AG09309 (cell line): ENCODE results near the gene DESI1.

ENCODE experiments used
- DNase-seq: peaks from one replicate; pipeline ENCODE4 v3.0.0-alpha.2; 2010; ENCODE audit warnings: low read depth
- H3K4me3 ChIP-seq: 2 replicates; pipeline ENCODE4 v1.5.1; 2011; ENCODE audit warnings: mild to moderate bottlenecking, low read depth, low read length, moderate library complexity; ENCODE audit not compliant: control insufficient read depth
- TF ChIP-seq, protein P1 (sequence below): IDR thresholded peaks from 2 replicates; pipeline ENCODE4 v1.5.1; 2011; ENCODE audit warnings: mild to moderate bottlenecking, low read depth, low read length, inconsistent platforms; ENCODE audit not compliant: insufficient read depth, control insufficient read depth; ENCODE audit errors: missing control alignments

The DESI1 gene

DNA sequence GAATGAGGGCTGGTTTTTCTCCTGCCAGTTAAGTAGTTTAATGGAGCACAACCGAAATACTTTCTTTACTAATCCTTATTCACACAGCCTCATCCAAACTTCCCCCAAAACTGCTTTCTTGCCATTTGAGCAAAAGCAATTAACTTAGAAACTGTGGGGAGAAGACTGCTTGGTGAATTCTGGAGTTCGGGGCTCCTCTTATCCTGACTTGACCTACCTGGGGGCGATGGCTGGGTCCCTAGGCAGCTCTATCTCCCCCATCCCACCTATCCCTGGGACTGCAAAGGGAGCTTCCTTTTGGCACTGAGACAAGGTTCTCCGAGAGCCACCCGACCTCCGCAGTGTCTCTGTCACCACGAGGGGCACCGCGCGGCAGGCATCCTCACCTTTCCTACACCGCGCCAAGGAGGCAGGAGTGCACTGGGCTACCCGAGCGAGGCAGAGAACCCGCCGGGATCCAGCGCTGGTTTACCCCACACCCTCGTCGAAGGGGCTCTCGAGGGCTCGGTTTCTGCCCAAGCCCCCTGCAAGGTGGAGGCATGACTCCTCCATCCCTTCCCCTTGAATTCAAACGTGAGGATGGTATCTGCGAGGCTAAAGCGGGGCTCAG lies 759 bp downstream of the DESI1 start:
- TF ChIP-seq, protein P1, sequence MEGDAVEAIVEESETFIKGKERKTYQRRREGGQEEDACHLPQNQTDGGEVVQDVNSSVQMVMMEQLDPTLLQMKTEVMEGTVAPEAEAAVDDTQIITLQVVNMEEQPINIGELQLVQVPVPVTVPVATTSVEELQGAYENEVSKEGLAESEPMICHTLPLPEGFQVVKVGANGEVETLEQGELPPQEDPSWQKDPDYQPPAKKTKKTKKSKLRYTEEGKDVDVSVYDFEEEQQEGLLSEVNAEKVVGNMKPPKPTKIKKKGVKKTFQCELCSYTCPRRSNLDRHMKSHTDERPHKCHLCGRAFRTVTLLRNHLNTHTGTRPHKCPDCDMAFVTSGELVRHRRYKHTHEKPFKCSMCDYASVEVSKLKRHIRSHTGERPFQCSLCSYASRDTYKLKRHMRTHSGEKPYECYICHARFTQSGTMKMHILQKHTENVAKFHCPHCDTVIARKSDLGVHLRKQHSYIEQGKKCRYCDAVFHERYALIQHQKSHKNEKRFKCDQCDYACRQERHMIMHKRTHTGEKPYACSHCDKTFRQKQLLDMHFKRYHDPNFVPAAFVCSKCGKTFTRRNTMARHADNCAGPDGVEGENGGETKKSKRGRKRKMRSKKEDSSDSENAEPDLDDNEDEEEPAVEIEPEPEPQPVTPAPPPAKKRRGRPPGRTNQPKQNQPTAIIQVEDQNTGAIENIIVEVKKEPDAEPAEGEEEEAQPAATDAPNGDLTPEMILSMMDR: peak; percentile 7
- no peak for DNase-seq
- H3K4me3 ChIP-seq: peak overlapping the region; percentile 99

DNA sequence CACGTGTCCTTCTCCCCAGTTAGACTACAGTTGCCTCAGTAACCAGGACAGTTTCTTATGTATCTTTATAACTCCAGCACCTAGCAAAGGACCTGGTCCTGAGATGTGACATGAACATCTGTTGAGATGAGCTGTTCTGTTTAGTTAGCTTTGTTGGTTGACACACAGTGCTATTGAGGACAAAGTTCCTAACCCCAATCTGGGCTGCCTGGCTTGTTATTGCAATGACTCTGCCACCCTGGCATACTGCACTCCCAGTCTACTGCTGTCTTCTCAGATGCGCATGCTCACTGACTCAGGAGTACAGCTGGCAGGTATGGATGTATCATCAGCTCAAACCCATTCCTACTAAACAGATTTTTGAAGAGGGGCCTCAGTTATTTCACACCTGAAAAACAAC lies 7.4 kb downstream of the DESI1 start:
- TF ChIP-seq, protein P1: no peak
- no peak overlapping the region for H3K4me3 ChIP-seq
- no peak for DNase-seq

DNA sequence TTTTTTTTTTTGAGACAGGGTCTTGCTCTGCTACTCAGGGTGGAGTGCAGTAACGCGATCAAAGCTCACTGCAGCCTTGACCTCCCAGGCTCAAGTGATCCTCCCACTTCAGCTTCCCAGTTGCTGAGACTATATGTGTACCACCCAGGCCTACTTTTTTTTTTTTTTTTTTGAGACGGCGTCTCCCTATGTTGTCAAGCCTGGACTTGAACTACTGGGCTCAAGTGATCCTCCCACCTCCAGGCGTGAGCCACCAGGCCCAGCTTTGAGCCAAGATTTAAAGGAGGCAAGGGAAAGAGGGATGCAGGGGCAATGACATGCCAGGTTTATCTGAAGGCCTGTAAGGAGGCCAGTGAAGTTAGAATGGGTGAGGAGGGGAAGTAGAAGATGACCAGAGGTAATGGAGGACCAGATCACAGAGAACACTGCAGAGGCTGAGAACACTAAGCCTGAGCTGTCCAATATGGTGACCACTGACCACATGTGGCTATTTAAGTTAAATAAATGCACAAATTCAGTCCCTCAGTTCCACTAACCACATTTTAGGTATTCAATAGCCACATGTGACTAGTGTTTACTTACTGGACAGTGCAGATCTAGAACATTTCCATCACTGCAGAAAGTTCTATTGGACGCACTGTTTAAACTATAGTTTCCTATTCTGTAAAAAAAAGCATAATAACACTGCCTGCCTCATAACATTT lies 8.1 kb downstream of the DESI1 start:
- H3K4me3 ChIP-seq: no peak overlapping the region
- TF ChIP-seq, protein P1: no peak
- no peak for DNase-seq

DNA sequence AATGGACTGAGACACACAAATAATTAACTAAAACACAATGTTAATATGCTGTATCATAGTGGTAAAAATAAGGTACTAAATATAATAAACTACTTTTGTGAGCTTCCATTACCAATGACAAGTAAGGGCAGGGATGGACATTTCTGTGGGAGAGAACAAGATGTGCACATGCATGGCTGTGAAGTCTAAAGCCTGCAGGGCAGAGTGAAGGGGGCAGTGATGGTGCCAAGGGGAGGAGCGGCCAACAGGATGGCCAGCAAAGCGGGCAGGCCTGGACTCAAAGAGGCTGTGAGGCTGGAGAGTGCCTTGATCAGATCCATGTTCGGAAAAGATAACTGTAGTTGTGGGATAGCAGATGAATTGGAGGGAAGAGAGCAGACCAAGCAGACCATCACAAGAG lies 12.5 kb downstream of the DESI1 start:
- DNase-seq: no peak
- TF ChIP-seq, protein P1: no peak
- H3K4me3 ChIP-seq: no peak overlapping the region

DNA sequence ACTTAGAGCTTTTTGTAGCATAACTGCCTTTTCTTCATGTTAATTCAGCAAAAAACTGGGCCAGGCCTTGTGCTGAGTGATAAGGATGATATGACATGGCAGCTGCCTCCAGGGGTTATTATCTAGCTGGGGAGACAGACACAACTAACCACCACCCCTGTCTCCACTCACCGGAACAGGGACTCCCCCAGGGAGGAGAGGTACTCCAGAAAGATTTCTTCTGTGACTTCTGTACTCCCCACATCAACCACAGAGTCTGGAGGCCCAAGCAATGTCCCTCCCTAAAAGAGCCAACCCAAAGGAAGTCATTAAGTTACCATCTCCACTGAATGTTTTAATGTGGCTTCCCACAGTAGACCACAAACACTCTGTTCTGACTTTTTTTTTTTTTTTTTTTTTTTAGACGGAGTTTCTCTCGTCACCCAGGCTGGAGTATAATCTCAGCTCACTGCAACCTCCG lies 16.9 kb downstream of the DESI1 start:
- DNase-seq: no peak
- TF ChIP-seq, protein P1: no peak
- H3K4me3 ChIP-seq: no peak overlapping the region

DNA sequence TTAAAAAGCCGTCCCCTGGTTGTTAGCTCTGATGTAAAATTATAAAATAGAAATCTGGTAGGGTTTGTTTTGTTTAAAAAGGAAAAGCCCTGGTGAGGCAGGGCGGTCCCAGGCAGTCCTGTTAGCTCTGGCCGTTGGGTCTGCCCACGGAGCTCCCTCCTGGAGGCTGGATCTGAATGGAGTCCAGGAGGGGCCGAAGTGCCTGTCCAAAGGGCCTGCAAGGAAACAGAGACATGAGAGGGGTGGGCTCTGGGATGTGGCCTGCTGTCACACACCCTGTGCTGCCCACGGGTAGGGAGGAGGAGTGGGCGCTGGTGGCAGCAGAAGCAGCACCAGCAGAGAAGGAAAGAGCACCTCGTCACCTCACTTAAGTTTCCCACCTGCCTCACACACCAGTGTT lies 19.9 kb downstream of the DESI1 start:
- TF ChIP-seq, protein P1: no peak
- no peak overlapping the region for H3K4me3 ChIP-seq
- no peak for DNase-seq
